GM18519 (cell line): ENCODE results near the gene IRAK3.

Experiments
- ATAC-seq: cut with Tn5 transposase; IDR thresholded peaks from one replicate; pipeline ENCODE4 v1.9.1; 2021; ENCODE audit warnings: mild to moderate bottlenecking, moderate library complexity; ENCODE audit not compliant: unreplicated experiment, low FRiP score

Gene IRAK3

GRCh38 chr12:66188584-66189485, at the start of gene IRAK3:
Gene IRAK3, plus strand, starts transcription at chr12:66189214. Its CDS starts 86 bp downstream, at chr12:66189300.
- ATAC-seq, result peak; percentile 56

DNA sequence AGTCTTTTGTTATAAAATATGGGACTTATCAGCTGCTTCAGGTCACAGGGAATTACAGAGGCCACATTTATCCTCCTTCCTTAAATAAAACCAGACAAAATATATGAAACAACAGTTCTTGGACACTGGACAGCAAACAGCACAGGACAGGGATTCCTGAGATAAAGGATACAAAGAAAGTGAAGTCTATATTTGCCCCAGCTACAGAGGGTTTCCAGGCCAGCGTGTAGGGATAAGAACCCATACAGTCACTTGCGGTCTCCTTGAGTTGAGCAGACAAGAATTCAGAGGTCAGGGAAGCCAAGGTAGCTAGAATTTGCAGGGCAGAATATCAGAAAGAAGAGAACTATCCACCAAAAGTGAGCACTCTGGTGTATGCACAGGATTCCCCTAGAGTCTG, 49.7 kb upstream of the IRAK3 start:
- ATAC-seq, result no peak

- ATAC-seq, result no peak
Measured at GRCh38 chr12:66140731-66141130, 48.3 kb upstream of the IRAK3 start.

GRCh38 chr12:66141299-66141698, 47.7 kb upstream of the IRAK3 start:
- no peak for ATAC-seq

DNA sequence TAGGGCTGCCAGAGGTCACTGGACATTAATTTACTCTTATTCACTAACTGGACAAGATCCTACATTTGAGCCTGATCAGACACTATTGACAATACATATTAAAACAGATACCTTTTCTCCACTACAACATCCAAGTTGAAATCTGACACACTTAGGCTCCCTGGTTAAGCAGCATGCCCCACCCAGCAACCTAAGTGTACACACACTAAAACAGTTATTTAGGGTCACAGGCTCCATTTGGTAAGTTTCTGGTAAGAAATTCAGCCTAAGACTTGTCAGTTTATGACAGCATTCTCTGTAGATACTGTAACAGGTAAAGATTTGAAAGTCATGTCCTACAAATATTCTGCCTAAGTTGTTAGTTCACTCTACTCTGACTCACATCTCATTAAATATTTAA, 46.2 kb upstream of the IRAK3 start:
- ATAC-seq, result no peak

GRCh38 chr12:66143868-66144267, 45.1 kb upstream of the IRAK3 start:
- ATAC-seq, result no peak

DNA sequence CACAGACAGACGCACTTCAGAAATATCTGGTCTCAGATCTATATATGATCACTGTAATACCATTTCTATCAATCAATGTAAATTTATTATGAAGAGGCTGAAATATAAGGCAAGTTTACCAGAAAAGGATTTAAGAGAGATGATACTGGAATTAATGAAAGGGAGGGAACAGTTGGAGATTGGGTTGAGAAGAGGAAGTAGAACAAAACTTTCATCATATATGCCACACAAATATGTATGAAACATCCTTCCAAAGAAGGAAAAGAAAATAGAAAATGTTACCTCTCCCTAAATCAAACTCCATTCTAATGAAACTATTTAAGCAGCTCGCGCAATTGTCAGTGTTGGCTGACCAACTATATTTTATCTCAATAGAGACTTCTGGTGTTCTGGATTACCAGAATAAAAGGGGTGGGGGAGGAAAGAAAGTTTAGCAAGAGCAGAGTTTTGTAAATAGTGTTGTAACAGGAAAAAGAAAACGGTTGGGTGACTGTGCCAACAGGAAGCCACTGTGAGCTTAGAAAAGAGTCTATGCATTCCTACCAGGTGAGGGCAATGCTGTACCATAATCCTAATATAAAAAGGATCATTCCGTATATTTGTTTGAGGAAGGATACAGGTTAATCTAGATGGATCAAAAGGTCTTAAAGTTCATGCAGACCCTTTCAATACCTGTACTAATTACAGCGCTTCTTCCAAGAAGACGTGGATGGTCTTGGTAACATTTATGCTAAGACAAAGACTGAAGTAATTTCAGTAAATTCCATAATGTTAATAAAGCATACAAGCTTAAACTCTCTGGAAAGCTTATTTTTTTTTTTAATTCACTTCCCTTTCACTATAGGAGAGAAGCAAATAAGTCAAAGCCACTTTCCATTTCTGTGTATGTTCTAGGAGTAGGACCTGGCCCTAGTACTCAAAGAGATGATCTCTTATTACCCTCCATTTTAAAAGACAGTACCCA, 43.9 kb upstream of the IRAK3 start:
- no peak for ATAC-seq

- no peak for ATAC-seq
Measured at GRCh38 chr12:66149702-66150398, 39.2 kb upstream of the IRAK3 start.

- no peak for ATAC-seq
Measured at GRCh38 chr12:66152732-66153131, 36.3 kb upstream of the IRAK3 start.

DNA sequence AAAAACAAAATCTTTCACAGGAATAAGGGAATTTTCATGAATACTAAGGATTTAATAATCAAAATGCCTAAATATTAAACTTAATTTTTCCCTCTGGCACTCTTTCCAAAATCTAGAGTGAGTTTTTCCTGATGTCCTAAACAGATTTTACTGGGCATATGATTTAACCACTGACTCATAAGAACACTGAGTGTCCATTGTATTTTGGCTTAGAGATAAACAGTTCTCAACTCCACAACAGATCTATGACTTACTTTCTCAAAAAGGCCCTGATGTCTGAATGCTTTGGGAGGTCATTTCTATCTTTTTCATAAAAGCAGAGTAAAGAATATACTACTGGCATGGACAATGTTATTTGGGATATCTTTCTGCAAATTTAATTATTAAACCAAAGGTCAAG, 34.2 kb upstream of the IRAK3 start:
- ATAC-seq, result no peak

- no peak for ATAC-seq
Measured at GRCh38 chr12:66156654-66157053, 32.4 kb upstream of the IRAK3 start.

GRCh38 chr12:66159123-66159522, 29.9 kb upstream of the IRAK3 start:
- no peak for ATAC-seq

DNA sequence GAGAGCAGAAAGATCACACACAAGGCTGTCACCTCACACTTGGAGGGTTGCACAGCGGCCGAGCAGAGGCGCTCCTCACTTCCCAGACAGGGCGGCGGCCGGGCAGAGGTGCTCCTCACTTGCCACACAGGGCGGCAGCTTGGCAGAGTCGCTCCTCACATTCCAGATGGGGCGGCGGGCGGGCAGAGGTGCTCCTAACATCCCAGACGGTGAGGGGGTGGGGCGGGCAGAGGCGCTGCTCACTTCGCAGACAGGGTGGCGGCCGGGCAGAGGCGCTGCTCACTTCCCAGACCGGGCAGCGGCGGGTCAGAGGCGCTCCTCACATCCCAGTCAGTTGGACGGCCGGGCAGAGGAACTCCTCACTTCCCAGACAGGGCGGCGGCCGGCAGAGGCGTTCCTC, 28.3 kb upstream of the IRAK3 start:
- no peak for ATAC-seq

GRCh38 chr12:66162701-66163100, 26.3 kb upstream of the IRAK3 start:
- no peak for ATAC-seq

- no peak for ATAC-seq
Measured at GRCh38 chr12:66163289-66163688, 25.7 kb upstream of the IRAK3 start.

DNA sequence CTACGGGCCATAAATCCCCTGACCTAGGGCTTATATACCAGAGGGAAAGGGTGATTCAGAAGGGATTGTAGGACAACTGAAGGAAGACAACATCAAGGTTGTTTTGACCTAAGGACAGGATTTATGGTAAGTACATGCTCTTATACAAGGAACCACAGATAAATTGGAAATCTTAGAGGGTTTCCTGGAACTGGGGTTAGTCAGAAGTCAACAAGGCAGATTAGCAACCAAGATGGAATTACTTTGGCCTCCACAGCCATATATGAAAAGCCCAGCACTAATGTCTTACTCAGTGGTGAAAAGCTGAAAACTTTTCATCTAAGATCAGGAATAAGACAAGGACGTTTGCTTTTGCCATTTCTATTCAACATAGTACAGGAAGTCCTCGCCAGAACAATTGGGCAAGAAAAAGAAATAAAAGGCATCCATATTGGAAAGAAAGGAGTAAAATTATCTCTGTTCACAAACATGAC, 24.6 kb upstream of the IRAK3 start:
- no peak for ATAC-seq

- ATAC-seq, result no peak
Measured at GRCh38 chr12:66165141-66165540, 23.9 kb upstream of the IRAK3 start.

DNA sequence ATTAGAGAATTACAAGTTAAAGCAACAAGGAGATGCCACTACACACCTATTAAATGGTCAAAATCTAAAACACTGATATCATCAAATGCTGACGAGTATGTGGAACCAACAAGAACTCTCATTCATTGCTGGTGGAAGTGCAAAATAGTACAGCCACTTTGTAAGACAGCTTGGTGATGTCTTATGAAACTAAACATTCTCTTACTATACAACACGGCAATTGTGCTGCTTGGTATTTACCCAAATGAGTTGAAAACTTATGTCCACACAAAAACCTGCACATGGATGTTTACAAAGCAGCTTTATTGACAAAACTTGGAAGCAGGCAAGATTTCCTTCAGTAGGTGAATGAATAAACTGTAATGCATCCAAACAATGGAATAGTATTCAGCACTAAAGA, 22.5 kb upstream of the IRAK3 start:
- ATAC-seq, result no peak

DNA sequence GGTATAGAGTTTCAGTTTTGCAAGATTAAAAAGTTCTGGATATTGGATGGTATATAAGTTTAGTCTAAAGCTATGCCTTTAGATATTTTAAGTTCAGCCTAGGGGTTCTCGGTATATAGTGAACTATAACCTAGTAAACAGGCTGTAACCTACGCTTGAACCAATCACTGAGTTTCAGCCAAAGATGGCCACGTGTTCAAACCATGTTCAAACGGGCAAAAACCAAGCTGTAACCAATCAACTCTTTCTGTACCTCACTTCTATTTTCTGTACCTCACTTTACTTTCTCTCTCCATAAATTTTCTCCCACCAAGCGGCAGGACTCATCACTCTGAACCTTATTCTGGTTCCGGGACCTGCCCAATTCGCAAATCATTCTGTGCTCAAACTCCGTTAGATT, 20.6 kb upstream of the IRAK3 start:
- ATAC-seq, result no peak
